HG02759 (cell line): ENCODE measurements around the gene UBE2J1.
A peak's percentile ranks its signal among the peaks of the same experiment; 100 is the strongest.

Experiments
- ATAC-seq: cut with Tn5 transposase; IDR thresholded peaks from one replicate; pipeline ENCODE4 v1.9.1; 2021; ENCODE audit warnings: mild to moderate bottlenecking, moderate library complexity; ENCODE audit not compliant: unreplicated experiment

The UBE2J1 gene

DNA sequence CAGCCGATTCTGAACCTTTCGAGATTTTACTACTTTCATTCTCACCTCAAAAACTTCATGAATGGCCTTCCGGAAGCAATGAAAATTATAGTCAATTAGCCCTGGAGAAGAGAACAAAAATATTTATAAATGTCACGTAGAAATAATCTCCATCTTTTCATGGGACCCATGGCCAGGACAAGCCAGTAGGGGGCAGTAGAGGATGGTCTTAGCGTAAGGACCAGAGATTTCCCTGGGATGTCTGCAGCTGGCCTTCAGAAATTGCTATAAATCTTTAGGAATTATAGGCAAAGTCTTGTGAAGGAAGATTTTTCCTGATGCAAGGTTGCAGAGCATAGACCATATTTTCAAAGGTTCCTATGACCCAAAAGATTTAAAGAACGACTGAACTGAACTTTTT, 15.6 kb upstream of the UBE2J1 start:
- ATAC-seq: no peak

GRCh38 chr6:89364586-89364985, 12.1 kb upstream of the UBE2J1 start:
- no peak for ATAC-seq

- ATAC-seq: no peak
Observed at GRCh38 chr6:89361171-89361570, 8.6 kb upstream of the UBE2J1 start.

DNA sequence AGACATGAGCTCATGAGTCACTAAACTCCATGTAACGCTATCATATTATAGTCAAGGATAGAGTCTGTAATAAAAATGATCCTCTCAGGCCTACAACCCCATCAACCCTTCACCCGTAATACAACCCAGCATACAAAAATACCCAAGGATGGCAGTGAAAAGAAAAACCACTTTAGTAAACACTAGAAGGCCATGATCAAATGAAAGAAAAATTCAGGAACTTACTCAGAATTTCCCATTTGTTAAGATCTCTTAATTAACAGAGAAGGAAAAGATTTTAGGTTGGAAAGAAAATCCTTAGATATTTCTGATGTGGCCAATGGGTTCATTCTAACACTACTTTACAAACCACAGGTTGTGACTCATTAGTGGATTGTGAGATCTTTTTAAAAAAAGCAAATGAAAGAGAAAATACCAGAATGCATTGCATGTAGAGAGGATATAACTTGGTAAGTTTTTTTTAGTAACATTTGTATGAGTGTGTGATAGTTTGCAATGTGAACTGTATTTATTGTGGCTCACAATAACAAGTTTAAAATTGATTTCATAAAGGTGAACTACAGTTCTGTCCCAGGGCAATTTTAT, 8.0 kb upstream of the UBE2J1 start:
- peak; percentile 39 for ATAC-seq

- ATAC-seq: no peak
Observed at GRCh38 chr6:89359561-89359960, 7.0 kb upstream of the UBE2J1 start.

DNA sequence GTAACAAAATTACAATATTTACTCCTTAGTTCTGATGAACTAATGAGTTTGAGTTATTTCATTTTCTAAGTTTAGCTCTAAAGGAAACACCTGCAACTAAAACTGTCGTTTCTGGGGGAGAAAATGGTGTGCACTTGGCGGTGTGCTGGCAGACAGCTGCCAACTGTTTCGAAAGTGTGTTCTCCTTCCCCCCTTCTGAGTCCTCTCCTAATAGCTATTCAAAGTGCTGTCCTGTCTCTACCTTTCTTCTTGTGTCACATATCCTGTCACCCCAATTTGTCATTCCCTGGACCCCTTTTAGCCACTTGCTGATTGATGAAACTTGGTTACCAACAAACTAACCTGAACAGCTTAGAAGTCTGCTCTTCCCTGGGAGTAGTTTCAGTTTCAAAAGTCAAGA, 4.9 kb upstream of the UBE2J1 start:
- peak; percentile 58 for ATAC-seq

DNA sequence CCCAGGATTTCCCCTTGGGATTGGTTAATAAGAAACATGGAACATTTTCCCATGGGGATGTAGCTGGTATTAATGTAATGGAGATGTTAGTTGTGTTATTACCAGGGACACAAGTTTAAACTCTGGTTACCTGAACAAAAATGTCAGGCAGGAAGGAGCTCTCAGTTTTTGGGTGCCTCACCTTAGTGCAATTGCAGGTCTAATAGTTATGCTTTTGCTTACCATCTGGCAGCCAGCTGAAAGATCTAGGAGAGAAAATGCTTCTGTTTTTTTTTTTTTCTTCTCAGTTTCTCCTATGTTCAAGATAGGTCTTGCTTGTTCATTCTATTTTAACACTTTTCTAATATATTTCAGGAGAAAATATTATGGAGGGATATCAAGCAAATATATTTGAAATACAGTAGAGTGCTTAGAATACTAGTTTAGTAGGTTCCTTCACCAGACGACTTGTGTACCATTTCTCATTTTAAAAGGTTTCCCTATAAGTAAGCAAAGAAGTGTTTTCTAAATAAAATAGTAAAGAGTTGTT, 4.2 kb upstream of the UBE2J1 start:
- no peak for ATAC-seq

DNA sequence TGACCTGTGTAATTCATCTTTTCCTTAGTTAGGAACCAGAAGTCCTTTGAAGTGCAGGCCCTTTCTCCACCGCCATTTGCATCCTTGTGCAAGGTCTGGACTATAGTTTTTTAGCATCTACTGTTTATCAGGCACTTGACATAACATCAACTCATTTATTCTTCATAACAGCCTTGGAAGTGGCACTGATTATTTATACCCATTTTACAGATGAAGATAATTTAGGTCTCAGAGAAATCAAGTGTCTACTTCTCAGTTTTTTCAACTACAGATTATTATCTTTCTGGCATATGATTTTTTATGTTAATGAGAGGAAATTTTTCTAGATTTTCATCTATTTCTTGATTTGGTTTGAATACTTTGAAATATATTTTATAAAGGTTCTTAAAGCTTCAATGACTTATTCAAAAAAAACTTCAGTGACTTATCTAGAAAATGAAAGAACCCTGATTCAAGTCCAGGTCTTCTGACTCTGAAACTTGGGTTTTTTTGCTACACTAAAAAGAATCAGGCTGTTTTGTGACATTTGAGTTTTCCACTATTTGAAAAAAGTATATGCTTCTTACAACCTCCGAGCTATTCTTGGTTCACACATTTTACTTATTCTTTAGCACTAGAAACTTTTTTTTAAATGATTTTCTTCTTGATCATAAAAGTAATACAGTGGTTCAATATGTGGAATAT, 3.1 kb upstream of the UBE2J1 start:
- ATAC-seq: no peak

- no peak for ATAC-seq
Observed at GRCh38 chr6:89353702-89354392, 1.3 kb upstream of the UBE2J1 start.

GRCh38 chr6:89353118-89353556, 615 bp upstream of the UBE2J1 start:
- no peak for ATAC-seq

DNA sequence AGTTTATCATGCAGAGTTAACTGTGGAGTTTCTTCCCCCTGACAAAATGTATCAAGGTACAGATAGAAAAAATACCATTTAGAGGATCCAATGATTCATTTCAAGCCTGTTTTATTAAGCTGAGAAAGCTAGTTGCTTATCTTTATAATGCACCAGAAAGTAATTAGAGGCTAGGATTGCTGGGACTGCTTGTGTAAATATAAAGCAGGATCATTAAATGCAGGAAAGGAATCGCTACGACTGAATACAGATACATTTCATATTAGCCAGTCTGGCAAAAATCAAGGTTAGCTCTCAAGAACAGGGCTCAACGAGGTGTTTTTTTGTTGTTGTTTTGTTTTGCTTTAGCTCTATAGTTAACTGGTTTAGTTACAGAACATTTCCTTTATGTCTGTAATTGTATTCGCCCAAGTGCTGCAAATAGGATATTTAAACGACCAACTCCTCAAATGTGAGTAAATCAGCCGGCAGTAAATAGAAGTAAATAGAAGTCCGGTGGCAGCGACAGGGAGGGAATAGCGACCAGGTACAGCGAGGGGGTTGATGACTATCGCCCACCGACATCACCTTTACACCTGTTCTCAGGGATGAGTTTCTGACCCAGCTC, 748 bp downstream of the UBE2J1 start:
- no peak for ATAC-seq

DNA sequence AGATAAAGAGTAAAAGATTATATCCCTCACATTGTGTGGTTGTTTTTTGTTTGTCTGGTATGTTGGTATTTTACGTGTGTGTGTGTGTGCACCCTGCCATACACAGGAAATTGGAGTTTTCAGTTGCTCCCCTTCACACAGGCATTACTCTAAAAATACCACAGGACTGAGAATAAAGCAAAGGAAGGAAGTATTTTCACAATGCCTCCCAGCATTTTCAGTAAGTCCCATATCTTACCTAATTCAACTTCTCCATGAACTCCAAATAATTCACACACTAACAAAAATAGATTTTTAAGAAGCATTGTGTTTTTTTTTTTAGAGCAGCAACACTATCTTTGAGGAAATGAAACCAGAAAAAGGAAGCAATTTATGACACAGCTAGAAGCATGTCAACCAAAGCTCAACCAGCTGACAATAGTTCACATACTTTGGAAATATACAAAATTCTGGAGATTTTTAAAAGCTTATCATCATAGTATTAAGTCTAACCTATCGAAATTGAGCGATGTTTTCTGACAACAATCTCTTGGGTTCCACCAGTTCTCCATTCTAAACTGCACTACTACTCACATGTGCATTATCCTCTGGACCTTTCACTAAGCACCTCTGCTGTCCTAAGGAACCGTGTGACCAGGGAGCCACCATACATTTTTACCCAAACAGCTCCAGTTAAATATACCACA, 2.1 kb downstream of the UBE2J1 start:
- ATAC-seq: peak; percentile 41

- ATAC-seq: no peak
Observed at GRCh38 chr6:89348372-89348771, 4.2 kb downstream of the UBE2J1 start.

GRCh38 chr6:89347825-89348224, 4.7 kb downstream of the UBE2J1 start:
- ATAC-seq: no peak

- ATAC-seq: no peak
Observed at GRCh38 chr6:89346433-89346832, 6.1 kb downstream of the UBE2J1 start.

DNA sequence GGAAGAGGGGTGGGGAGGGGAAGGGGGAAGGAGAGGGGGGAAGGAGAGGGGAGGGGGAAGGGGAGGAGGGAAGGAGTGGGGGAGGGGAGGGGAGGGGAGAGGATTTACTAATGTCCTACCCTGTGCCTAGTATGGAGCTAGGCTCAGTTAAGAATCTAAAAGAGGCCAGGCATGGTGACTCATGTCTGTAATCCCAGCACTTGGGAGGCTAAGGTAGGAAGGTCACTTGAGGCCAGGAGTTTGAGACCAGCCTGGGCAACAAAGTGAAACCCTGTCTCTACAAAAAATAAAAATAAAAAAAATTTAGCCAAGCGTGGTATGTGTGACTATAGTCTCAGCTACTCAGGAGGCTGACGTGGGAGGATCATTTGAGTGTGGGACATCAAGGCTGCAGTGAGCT, 13.0 kb downstream of the UBE2J1 start:
- ATAC-seq: no peak

DNA sequence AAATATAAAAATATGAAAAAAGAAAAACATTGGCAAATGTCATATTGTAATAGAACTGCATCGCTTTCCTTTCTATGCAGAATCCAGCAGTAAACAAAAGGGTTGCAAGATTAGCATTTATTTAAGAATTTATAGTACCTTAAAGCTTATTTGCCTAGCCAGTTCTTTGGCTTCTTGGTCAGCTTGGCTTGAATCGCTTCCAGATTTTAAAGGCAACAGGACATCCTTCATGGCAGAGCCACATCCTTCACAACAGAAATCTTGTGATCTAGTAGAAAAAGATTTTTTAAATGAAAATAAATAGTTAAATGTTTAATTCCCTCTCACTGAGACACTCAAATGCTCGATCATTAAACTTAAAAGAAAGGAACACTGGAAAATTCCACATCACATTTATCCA, 17.4 kb downstream of the UBE2J1 start:
- no peak for ATAC-seq

GRCh38 chr6:89330910-89331309, 21.6 kb downstream of the UBE2J1 start:
- ATAC-seq: no peak

DNA sequence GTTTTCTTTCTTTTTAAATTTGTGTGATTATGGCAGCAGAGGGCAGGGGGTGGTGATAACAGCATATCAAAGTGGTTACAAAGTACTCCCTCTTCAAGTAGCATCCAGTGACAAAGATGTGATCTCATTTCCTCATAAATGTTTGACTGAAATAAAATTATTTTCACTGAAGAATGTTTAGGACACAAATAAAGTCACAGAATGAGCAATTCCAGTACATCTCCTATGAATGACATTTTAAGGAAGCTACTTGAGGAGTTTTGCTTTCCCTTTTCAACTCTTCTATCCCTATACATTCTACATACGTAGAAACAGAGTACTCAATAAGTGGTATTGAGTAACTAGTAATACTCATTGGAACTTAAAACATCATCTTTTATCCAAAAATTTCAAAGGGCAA, 23.5 kb downstream of the UBE2J1 start:
- no peak for ATAC-seq

DNA sequence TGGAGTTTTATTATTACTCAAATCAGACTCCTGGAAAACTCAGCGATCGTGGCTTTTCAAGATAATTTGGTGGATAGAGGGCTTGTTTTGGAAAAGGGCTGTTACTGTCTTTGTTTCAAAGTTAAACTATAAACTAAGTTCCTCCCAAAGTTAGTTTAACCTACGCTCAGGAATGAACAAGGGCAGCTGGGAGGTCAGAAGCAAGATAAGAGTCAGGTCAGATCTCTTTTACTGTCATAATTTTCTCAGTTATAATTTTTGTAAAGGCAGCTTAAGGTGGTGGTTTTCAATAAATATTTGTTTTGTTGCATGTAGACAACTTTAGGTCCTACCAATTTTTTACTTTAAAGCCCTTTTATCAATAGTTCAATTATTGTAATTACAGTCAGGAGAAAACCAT, 28.2 kb downstream of the UBE2J1 start:
- no peak for ATAC-seq

DNA sequence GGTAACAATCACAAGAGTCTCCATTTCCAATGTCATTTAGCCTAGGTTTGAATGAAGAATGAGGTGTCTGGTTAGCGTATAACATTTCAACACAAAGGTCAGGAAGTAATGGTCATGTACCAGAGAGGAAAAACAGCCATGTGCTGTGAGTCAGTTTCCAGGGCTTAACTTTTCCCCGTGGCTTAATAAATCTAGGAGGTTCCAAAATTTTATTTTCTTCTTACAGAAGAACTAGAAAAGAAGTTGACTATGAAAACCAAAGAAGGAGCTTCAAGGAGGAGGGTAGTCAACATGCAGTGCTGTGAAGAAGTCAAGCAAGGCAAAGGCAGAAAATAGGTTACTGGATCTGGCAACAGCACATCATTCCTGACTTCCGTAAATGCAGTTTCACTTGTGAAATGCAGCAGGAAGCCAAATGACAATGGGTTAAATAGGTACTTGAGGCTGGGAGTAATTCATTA, 29.0 kb downstream of the UBE2J1 start:
- ATAC-seq: no peak
